HUES48 (cell line): ENCODE measurements around the gene ASPSCR1.

Source experiments
- H3K27ac ChIP-seq: one replicate; pipeline ENCODE4 v1.7.0; 2013; ENCODE audit warnings: low read depth, low read length, inconsistent platforms
- H3K27me3 ChIP-seq: 2 replicates; pipeline ENCODE4 v1.6.1; 2013; ENCODE audit warnings: mild to moderate bottlenecking, low read length; ENCODE audit not compliant: control insufficient read depth, insufficient read depth
- H3K36me3 ChIP-seq: 2 replicates; pipeline ENCODE4 v1.6.1; 2013; ENCODE audit warnings: low read length; ENCODE audit not compliant: control insufficient read depth, insufficient read depth
- H3K4me1 ChIP-seq: 2 replicates; pipeline ENCODE4 v1.6.1; 2013; ENCODE audit warnings: mild to moderate bottlenecking, low read length; ENCODE audit not compliant: control insufficient read depth, insufficient read depth
- H3K4me3 ChIP-seq: 2 replicates; pipeline ENCODE4 v1.5.1; 2013; ENCODE audit warnings: mild to moderate bottlenecking, low read depth, low read length
- H3K9ac ChIP-seq: 2 replicates; pipeline ENCODE4 v1.6.1; 2013; ENCODE audit warnings: mild to moderate bottlenecking, low read depth, low read length, moderate library complexity
- H3K9me3 ChIP-seq: 2 replicates; pipeline ENCODE4 v1.6.1; 2013; ENCODE audit warnings: low read length; ENCODE audit not compliant: control insufficient read depth, insufficient read depth

Gene ASPSCR1

DNA sequence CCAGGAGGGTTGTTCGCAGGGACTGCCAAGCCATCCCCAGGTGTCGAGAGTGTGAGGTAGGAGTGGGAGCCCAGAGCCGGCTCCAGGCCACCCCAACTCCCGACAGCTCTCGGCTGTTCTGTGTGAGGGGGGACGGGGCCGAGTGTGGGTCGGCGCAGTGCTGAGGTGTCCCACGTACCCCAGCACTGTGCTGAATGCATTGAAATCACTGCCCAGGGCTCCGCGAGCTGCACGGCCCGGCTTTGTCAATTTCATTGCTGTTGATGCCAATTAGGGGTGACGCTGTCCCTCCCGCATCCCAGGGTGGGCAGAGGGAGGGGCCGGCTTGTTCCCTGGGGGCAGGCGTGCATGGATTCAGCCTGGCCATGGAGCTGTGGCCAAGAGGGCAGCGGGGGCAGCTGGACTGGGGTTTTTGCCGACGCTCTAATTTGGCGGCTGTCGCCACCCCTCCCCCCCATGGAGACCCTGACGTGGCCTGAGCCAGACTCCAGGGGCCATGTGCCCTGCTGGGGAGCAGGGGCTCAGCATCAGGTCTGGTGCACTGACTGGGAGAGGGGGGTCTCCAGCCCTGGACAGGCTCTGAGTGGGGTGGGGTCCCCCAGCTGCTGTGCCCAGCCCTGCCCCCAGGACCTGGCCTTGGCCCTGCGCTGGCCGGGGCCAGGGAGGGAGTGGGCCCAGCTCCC lies 31.0 kb downstream of the ASPSCR1 start:
- no peaks in the 10 kb centered on the region for H3K4me1 ChIP-seq
- no peak overlapping the region for H3K9ac ChIP-seq
- no peak overlapping the region for H3K27ac ChIP-seq
- no peaks in the 10 kb centered on the region for H3K27me3 ChIP-seq
- H3K4me3 ChIP-seq = no peak overlapping the region
- H3K36me3 ChIP-seq = no peaks in the 10 kb centered on the region
- no peaks in the 10 kb centered on the region for H3K9me3 ChIP-seq

- H3K9ac ChIP-seq = no peak overlapping the region
- H3K27me3 ChIP-seq = no peaks in the 10 kb centered on the region
- H3K27ac ChIP-seq = no peak overlapping the region
- no peaks in the 10 kb centered on the region for H3K4me1 ChIP-seq
- H3K4me3 ChIP-seq = no peak overlapping the region
- no peaks in the 10 kb centered on the region for H3K36me3 ChIP-seq
- H3K9me3 ChIP-seq = no peaks in the 10 kb centered on the region
Measured at GRCh38 chr17:82008941-82009405, 31.5 kb downstream of the ASPSCR1 start.

- Histone ChIP-seq H3K36me3 (no peaks in the 10 kb centered on the region), H3K27me3 (no peaks in the 10 kb centered on the region), H3K4me1 (no peaks in the 10 kb centered on the region)
Measured at GRCh38 chr17:82009413-82009812, 32.0 kb downstream of the ASPSCR1 start.

DNA sequence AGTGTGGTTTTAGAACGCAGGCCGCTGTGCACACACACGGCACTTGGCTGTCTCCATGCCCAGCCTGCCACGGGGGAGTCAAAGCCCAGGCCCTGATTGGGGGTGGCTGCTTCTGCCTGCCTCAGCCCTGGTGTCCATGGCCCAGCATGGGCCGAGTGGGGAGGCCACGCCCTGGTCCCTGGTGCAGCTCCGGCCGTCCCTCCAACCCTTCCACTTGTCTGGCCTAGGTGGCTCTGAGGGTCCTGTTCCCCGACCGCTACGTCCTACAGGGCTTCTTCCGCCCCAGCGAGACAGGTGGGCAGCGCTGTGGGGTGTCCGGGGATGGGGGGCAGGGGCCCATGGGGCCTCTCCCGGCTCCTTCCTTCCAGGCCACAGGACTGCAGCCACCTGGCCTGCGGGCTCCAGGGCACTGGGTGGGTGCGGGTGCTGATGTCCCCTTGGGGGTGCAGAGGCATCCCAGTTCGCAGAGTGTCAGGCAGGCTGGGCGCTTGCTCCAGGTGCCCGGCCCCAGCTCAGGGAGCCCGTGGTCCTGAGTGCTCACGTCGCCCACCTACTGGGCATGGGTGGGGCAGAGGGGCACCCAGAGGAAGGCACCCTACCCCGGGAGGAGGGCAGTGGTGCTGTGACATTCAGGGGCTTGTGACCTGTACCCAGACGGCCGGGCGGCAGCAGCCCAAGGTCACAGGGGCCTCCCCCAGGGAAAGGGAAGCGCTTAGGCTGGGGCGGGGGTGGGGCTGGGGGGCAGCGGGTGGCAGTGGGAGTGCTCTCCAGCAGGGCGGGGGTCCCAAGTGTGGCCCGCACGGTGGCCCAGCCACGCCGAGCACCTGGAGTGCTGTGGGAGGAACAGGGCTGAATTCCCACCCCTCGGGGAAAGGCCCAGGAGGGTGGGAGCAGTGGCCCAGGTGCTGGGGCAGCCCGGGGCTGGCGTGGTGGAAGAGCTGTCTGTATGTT lies 33.4 kb downstream of the ASPSCR1 start:
- Histone ChIP-seq H3K27me3 (no peaks in the 10 kb centered on the region), H3K27ac (no peak overlapping the region), H3K4me1 (no peaks in the 10 kb centered on the region), H3K9me3 (no peaks in the 10 kb centered on the region), H3K4me3 (no peak overlapping the region), H3K36me3 (no peaks in the 10 kb centered on the region), H3K9ac (no peak overlapping the region)

More at GRCh38 chr17:82009413-82009812, 32.0 kb downstream of the ASPSCR1 start:
- H3K27ac ChIP-seq = no peak overlapping the region
- H3K4me3 ChIP-seq = no peak overlapping the region
- no peak overlapping the region for H3K9ac ChIP-seq
- no peaks in the 10 kb centered on the region for H3K9me3 ChIP-seq

DNA sequence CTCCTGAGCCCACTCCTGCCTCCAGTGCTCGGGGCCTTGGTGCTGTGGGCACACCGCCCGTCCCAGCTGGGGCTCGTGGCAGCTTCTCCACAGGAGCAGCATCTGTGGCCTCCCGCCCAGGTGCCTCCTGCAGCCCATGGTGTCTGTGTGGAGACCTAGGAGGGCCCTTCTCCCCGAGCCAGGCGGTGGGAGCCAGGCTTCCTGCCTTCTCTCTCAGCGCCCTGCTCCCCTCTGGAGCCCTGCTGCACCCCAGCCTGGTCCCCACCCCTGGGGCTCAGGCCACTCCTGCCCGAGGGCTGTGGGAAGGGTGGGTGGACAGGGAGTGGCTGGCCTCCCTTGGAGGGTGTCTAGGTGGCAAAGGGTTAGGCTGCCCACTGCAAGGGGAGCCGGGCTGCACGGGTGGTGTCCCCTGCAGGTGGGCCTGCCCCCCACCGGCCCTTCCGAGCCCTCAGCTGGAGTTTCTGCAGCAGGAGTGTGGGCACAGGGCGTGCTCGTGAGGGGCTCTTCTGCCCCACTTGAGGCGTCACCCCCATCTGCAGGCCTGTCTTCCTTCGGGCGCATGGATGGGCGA lies 34.3 kb downstream of the ASPSCR1 start:
- Histone ChIP-seq H3K27ac (no peak overlapping the region), H3K4me1 (no peaks in the 10 kb centered on the region)

DNA sequence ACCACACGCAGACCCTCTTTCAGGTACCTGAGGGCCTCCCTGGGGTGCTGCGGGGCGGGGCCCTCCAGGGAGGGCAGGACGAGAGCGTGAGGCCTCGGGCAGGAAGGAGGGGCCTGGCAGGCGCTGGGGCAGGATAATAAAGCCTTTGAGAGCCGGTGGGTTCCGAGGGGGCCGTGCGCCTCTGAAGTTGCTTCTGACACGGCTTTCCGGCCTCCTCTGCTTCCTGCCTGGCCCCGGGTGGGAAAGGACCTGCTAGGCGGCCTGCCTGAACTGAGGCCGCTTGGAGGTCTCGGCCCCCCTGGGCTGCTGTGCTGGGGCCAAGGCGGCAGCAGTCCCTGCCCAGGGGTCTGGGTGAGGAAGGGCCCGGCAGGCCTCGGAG lies 34.8 kb downstream of the ASPSCR1 start:
- no peaks in the 10 kb centered on the region for H3K9me3 ChIP-seq
- H3K36me3 ChIP-seq = no peaks in the 10 kb centered on the region
- H3K27me3 ChIP-seq = no peaks in the 10 kb centered on the region
- H3K27ac ChIP-seq = peak overlapping the region; percentile 42
- H3K4me1 ChIP-seq = no peaks in the 10 kb centered on the region
- H3K9ac ChIP-seq = no peak overlapping the region
- no peak overlapping the region for H3K4me3 ChIP-seq

More for the DNA sequence above, 34.3 kb downstream of the ASPSCR1 start:
- Histone ChIP-seq H3K9me3 (no peaks in the 10 kb centered on the region), H3K27me3 (no peaks in the 10 kb centered on the region), H3K9ac (no peak overlapping the region), H3K4me3 (no peak overlapping the region), H3K36me3 (no peaks in the 10 kb centered on the region)

DNA sequence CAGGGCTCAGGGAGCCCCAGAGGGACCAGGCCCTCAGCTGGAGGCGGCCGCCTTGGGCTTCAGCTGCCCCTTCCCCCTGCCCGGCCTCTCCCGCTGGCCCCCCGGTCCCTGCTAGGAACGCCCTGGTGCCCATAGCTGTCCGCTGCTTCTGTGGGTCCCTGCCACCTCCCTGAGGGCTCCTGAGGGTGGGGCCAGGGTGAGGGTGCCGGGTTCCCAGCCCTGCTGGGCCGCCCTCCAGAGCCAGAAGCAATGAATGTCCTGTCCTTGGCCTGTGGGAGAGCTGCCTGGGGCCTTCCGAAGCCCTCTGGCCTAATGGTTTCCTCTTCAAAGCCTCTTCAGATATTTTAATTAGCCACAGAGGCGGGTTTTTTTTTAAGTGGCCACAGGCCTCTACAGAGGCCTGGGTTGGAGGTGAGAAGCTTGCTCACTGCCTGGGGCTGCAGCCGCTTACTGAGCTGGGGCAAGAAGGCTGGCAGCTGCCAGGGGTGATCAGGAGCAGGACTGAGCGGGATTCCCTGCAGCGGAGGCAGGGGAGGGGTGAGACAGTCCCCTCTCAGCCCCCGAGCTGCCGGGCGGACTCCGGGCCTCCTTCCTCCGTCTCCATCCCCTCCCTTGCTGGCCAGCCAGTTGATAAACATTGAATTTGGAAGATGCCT lies 35.3 kb downstream of the ASPSCR1 start:
- no peaks in the 10 kb centered on the region for H3K9me3 ChIP-seq
- no peak overlapping the region for H3K9ac ChIP-seq
- no peaks in the 10 kb centered on the region for H3K27me3 ChIP-seq
- no peaks in the 10 kb centered on the region for H3K4me1 ChIP-seq
- H3K27ac ChIP-seq = peak overlapping the region; percentile 42
- no peaks in the 10 kb centered on the region for H3K36me3 ChIP-seq
- no peak overlapping the region for H3K4me3 ChIP-seq

DNA sequence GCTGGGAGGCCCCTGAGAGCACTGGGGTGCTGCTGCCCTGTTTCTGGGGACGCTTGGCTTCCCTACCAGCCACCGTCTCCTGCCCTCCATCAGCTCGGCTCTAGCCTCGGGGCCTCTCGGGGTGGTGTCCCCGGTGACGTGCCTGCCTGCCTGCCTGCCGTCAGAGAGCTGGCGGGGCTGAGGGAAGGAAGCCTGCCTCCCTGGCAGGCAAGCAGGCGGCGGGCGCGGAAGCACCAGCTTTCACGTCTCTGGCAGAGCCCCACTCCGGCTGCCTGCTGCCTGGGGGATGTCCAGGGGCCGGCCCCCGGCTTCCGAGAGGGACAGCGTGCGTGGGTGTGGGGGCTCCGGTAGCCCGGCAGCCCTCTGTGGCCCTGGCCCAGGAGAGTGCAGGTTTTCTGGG lies 35.9 kb downstream of the ASPSCR1 start:
- Histone ChIP-seq H3K4me3 (no peak overlapping the region), H3K9ac (no peak overlapping the region), H3K27ac (no peak overlapping the region), H3K27me3 (no peaks in the 10 kb centered on the region), H3K36me3 (peaks cover 2% of the 10 kb centered on the region; the same call in 1 of the 2 replicates), H3K4me1 (no peaks in the 10 kb centered on the region), H3K9me3 (no peaks in the 10 kb centered on the region)

GRCh38 chr17:82013772-82014321 lies 36.4 kb downstream of the ASPSCR1 start:
- no peaks in the 10 kb centered on the region for H3K27me3 ChIP-seq
- no peak overlapping the region for H3K27ac ChIP-seq
- no peaks in the 10 kb centered on the region for H3K9me3 ChIP-seq
- no peak overlapping the region for H3K4me3 ChIP-seq
- H3K4me1 ChIP-seq = no peaks in the 10 kb centered on the region
- H3K36me3 ChIP-seq = peaks cover 7% of the 10 kb centered on the region
- H3K9ac ChIP-seq = no peak overlapping the region

- H3K4me1 ChIP-seq = no peaks in the 10 kb centered on the region
- no peak overlapping the region for H3K9ac ChIP-seq
- no peaks in the 10 kb centered on the region for H3K9me3 ChIP-seq
- no peak overlapping the region for H3K27ac ChIP-seq
- H3K4me3 ChIP-seq = no peak overlapping the region
- peaks cover 10% of the 10 kb centered on the region for H3K36me3 ChIP-seq
- no peaks in the 10 kb centered on the region for H3K27me3 ChIP-seq
Measured at GRCh38 chr17:82014432-82014831, 37.0 kb downstream of the ASPSCR1 start.
